ENCODE data around the gene MC2R. TPM values are rescaled to one million over a fixed set of nuclear protein-coding genes. Genes with fewer than 3 reads are reported as not detected.

Gene MC2R
- total and polyA plus RNA-seq, 2 of the 8 experiments (the other 6 are each of a cell fraction or from before 2014, with no cell fraction given), result not detected

- Histone ChIP-seq H4K8ac (ENCODE audit: extremely low read depth, insufficient read depth, low read length) (no peak overlapping the region), H3K23me2 (ENCODE audit: low read depth, low read length) (no peaks in the 10 kb centered on the region; the same call in 1 of the 2 replicates), H2BK120ac (replicated peaks; ENCODE audit: low read depth, low read length) (no peak overlapping the region), H3K23ac (ENCODE audit: insufficient read length) (no peak overlapping the region), H3K9me3 (ENCODE audit: insufficient read depth in 2 of 2, low read depth in 1 of 2, low read length in 1 of 2) (no peaks in the 10 kb centered on the region), H3K4me3 (ENCODE audit: extremely low read depth in 1 of 4, insufficient read depth in 2 of 4, low read depth in 3 of 4, low read length in 4 of 4) (no peak overlapping the region), H3K9ac (replicated peaks in 1 of 4; ENCODE audit: extremely low read depth in 1 of 4, low read depth in 3 of 4, low read length in 3 of 4) (no peak overlapping the region), H2AK5ac (ENCODE audit: low read depth, low read length) (no peak overlapping the region), H3K27ac (ENCODE audit: low read depth, low read length) (no peak overlapping the region), H2BK12ac (ENCODE audit: low read depth, low read length) (no peak overlapping the region), H3K4me2 (ENCODE audit: insufficient read depth in 1 of 2, low read depth in 2 of 2, low read length in 2 of 2) (no peak overlapping the region), H4K5ac (ENCODE audit: insufficient read length, low read depth, low read length) (no peak overlapping the region), H3K14ac (ENCODE audit: insufficient read length) (no peak overlapping the region), H4K20me1 (replicated peaks in 1 of 2; ENCODE audit: control insufficient read depth in 1 of 2, insufficient read depth in 2 of 2, low read length in 2 of 2) (no peaks in the 10 kb centered on the region), H4K91ac (replicated peaks; ENCODE audit: insufficient read length, low read length) (no peak overlapping the region), H2BK20ac (ENCODE audit: low read length) (no peak overlapping the region), H2BK5ac (ENCODE audit: low read depth, low read length) (no peak overlapping the region), H3K4ac (replicated peaks; ENCODE audit: insufficient read length, low read depth, low read length) (no peak overlapping the region), H3K79me2 (ENCODE audit: control insufficient read depth in 1 of 2, insufficient read depth in 2 of 2, low read length in 2 of 2) (no peaks in the 10 kb centered on the region), H3K4me1 (replicated peaks in 1 of 4; ENCODE audit: control insufficient read depth in 3 of 4, insufficient read depth in 4 of 4, low read length in 3 of 4) (no peaks in the 10 kb centered on the region), H3K18ac (ENCODE audit: extremely low read depth, low read length) (no peak overlapping the region), H3K36me3 (ENCODE audit: control insufficient read depth in 2 of 4, insufficient read depth in 4 of 4, low read length in 3 of 4) (no peaks in the 10 kb centered on the region), H3K27me3 (replicated peaks in 1 of 4; ENCODE audit: control insufficient read depth in 3 of 4, extremely low read depth in 1 of 4, insufficient read depth in 3 of 4, low read length in 3 of 4) (no peaks in the 10 kb centered on the region), H2AFZ (ENCODE audit: low read length) (no peak overlapping the region), H3K56ac (replicated peaks; ENCODE audit: insufficient read length, low read depth, low read length) (no peak overlapping the region), H2BK15ac (ENCODE audit: low read length) (no peak overlapping the region), H3K79me1 (ENCODE audit: low read depth, low read length) (no peaks in the 10 kb centered on the region)
- ChIA-PET CTCF (ENCODE audit: partially characterized antibody) (interaction anchor here (1.0 to 1.2 kb wide), 2 partner anchors 10 to 87 kb away, joined by 3 to 5 read pairs; no protein-coding TSS in a partner anchor), POLR2A (ENCODE audit: partially characterized antibody) (no interaction called here)
- FAIRE-seq (no peak), DNase-seq (ENCODE audit: low read depth in 1 of 2, low spot score in 2 of 2) (no peak)
- TF ChIP-seq ZNF274 (IDR thresholded peaks at IDR 0.05; ENCODE audit: borderline replicate concordance, extremely low read depth, low read length), result no peak
- TF ChIP-seq BCL11A (IDR thresholded peaks at IDR 0.05; ENCODE audit: low read depth in 2 of 2, low read length in 2 of 2), result no peak
- TF ChIP-seq CREB1 (IDR thresholded peaks at IDR 0.05), result no peak
- no peak for TF ChIP-seq RAD21 (IDR thresholded peaks at IDR 0.05 in 1 of 2, conservative IDR thresholded peaks at IDR 0.05 in 1 of 2; ENCODE audit: low read depth in 2 of 2, low read length in 2 of 2)
- no peak for TF ChIP-seq POLR2AphosphoS5 (IDR thresholded peaks at IDR 0.05; ENCODE audit: low read depth, low read length)
- no peak for TF ChIP-seq CEBPB (IDR thresholded peaks at IDR 0.05; ENCODE audit: low read depth, low read length)
- no peak for TF ChIP-seq RBBP5 (IDR thresholded peaks at IDR 0.05; ENCODE audit: borderline replicate concordance, low read depth, low read length)
- no peak for TF ChIP-seq SIN3A (conservative IDR thresholded peaks at IDR 0.05 in 1 of 2, IDR thresholded peaks at IDR 0.05 in 1 of 2; ENCODE audit: low read depth in 1 of 2, low read length in 2 of 2)
- no peak for TF ChIP-seq HDAC2 (IDR thresholded peaks at IDR 0.05; ENCODE audit: borderline replicate concordance in 1 of 2, low read depth in 2 of 2, low read length in 2 of 2)
- no peak for TF ChIP-seq POLR2A (IDR thresholded peaks at IDR 0.05; ENCODE audit: control extremely low read depth in 1 of 2, low read depth in 2 of 2, low read length in 2 of 2)
- no peak for TF ChIP-seq MAFK (IDR thresholded peaks at IDR 0.05; ENCODE audit: low read depth, low read length)
- no peak for TF ChIP-seq SAP30 (IDR thresholded peaks at IDR 0.05; ENCODE audit: insufficient read depth, insufficient replicate concordance, low read length)
- 88% methylated on average over 1 of the region's 1 CpG; no CpG with 5 or more reads in 1 of the 2 experiments for WGBS, 2 experiments (ENCODE audit: extremely low coverage in 1 of 2, insufficient coverage in 1 of 2, insufficient read length in 1 of 2, insufficient replicate concordance in 2 of 2, low coverage in 1 of 2, low lambda C conversion rate in 2 of 2, missing lambda C conversion rate in 1 of 2)
Observed at GRCh38 chr18:13900633-13901032, 14.7 kb downstream of the MC2R start.
